SU-DHL-6 (cell line): ENCODE measurements around the gene TAF15.

Source experiments
- CTCF ChIP-seq: fragments of 200-600 bp; sonication (generic); IDR thresholded peaks from one replicate; pipeline ENCODE4 v1.5.1; 2017; ENCODE audit warnings: antibody characterized with exemption, mild to moderate bottlenecking, low read length, moderate library complexity; ENCODE audit not compliant: insufficient read depth, poor library complexity, severe bottlenecking
- EZH2phosphoT487 ChIP-seq: fragments of 200-600 bp; sonication (generic), shearing (Covaris generic); conservative IDR thresholded peaks from 2 replicates; pipeline ENCODE4 v1.6.1; 2018; ENCODE audit warnings: mild to moderate bottlenecking, antibody characterized with exemption, low read length, moderate library complexity, mixed read lengths

GRCh38 chr17:35764123-35764991 lies 44.9 kb upstream of the TAF15 start:
- peak; percentile 88 for TF ChIP-seq CTCF
- no peak for TF ChIP-seq EZH2phosphoT487
